Type B pancreatic cell (in vitro differentiated cells): ENCODE results near the gene WDR27. TPM values are rescaled to one million over a fixed set of nuclear protein-coding genes. Genes with fewer than 3 reads are reported as not detected.

Experiments
- DNase-seq: peaks from one replicate; pipeline ENCODE4 v3.0.0; 2021; ENCODE audit warnings: mixed read lengths; ENCODE audit not compliant: unreplicated experiment; ENCODE audit errors: extremely low spot score
- H3K27ac Mint-ChIP-seq: 2 replicates; pipeline ENCODE4 v1.8.0; 2021; ENCODE audit warnings: mild to moderate bottlenecking, mixed read lengths
- H3K27me3 Mint-ChIP-seq: 2 replicates; pipeline ENCODE4 v1.8.0; 2021; ENCODE audit warnings: mixed read lengths
- H3K36me3 Mint-ChIP-seq: 2 replicates; pipeline ENCODE4 v1.8.0; 2021; ENCODE audit warnings: mixed read lengths
- H3K4me1 Mint-ChIP-seq: one replicate; pipeline ENCODE4 v1.8.0; 2021; ENCODE audit warnings: mixed read lengths; ENCODE audit not compliant: unreplicated experiment
- H3K4me3 Mint-ChIP-seq: 2 replicates; pipeline ENCODE4 v1.8.0; 2021; ENCODE audit warnings: mild to moderate bottlenecking, mixed read lengths
- H3K9me3 Mint-ChIP-seq: 2 replicates; pipeline ENCODE4 v1.8.0; 2021; ENCODE audit warnings: mixed read lengths
- total RNA-seq: library from RNA; stranded (reverse); gene quantifications from 2 replicates; pipeline ENCODE4 v1.2.1, GENCODE V29; 2021; ENCODE audit warnings: low replicate concordance
- TF ChIP-seq, protein P1 (sequence below): fragments of 200-600 bp; sonication (generic); conservative IDR thresholded peaks from 2 replicates; pipeline ENCODE4 v1.5.0; 2021; ENCODE audit warnings: antibody characterized with exemption, mild to moderate bottlenecking

WDR27 gene
- total RNA-seq, 1 donor from 2014 or later: 112 TPM

DNA sequence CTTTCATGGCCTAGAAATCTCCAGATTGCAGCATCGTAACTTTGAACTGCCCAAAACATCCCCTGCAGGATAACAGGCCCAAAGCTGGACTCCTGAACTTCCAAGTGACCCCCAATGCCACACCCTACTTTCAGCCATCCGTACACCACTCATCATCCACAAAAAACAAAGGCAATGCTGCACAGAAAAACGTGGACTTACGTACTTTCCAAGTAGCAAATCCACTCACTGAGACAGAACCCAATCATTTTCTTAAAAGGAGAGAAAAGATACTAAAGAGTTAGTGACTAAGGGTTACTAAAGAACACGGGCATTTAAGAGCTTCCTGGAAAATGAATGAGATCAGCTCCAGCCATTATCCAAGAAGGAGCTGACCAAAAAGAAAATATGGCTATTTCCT, 211.0 kb downstream of the WDR27 start:
- H3K4me1 Mint-ChIP-seq: peaks cover 6% of the 10 kb centered on the region
- peaks cover 3% of the 10 kb centered on the region for H3K9me3 Mint-ChIP-seq
- TF ChIP-seq, protein P1, sequence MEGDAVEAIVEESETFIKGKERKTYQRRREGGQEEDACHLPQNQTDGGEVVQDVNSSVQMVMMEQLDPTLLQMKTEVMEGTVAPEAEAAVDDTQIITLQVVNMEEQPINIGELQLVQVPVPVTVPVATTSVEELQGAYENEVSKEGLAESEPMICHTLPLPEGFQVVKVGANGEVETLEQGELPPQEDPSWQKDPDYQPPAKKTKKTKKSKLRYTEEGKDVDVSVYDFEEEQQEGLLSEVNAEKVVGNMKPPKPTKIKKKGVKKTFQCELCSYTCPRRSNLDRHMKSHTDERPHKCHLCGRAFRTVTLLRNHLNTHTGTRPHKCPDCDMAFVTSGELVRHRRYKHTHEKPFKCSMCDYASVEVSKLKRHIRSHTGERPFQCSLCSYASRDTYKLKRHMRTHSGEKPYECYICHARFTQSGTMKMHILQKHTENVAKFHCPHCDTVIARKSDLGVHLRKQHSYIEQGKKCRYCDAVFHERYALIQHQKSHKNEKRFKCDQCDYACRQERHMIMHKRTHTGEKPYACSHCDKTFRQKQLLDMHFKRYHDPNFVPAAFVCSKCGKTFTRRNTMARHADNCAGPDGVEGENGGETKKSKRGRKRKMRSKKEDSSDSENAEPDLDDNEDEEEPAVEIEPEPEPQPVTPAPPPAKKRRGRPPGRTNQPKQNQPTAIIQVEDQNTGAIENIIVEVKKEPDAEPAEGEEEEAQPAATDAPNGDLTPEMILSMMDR: no peak
- H3K36me3 Mint-ChIP-seq: no peaks in the 10 kb centered on the region
- H3K4me3 Mint-ChIP-seq: no peak overlapping the region
- no peaks in the 10 kb centered on the region for H3K27me3 Mint-ChIP-seq
- H3K27ac Mint-ChIP-seq: no peak overlapping the region
- DNase-seq: no peak

DNA sequence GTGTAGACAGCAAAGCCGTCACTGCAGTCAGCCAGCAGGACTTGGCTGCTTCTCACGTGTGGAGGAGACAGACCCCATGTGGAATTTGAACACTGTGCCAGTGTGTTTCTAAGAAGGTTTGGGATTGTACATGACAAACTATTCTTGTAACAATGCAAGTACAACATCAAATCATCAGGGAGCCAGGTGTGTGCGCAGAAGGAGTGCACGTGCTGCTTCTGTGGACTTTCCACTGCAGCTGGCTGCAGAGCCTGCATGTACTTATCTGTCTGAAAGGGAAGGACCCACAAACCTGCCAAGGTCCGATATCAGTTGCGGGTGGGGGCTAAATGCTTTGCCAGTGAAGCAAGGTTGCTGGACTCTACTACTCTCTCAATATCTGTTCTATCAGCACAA, 211.6 kb downstream of the WDR27 start:
- DNase-seq: no peak
- Mint-ChIP-seq H3K4me3 (no peak overlapping the region), H3K4me1 (peaks cover 6% of the 10 kb centered on the region), H3K27me3 (no peaks in the 10 kb centered on the region), H3K36me3 (no peaks in the 10 kb centered on the region), H3K27ac (no peak overlapping the region), H3K9me3 (no peaks in the 10 kb centered on the region)
- TF ChIP-seq, protein P1: no peak

DNA sequence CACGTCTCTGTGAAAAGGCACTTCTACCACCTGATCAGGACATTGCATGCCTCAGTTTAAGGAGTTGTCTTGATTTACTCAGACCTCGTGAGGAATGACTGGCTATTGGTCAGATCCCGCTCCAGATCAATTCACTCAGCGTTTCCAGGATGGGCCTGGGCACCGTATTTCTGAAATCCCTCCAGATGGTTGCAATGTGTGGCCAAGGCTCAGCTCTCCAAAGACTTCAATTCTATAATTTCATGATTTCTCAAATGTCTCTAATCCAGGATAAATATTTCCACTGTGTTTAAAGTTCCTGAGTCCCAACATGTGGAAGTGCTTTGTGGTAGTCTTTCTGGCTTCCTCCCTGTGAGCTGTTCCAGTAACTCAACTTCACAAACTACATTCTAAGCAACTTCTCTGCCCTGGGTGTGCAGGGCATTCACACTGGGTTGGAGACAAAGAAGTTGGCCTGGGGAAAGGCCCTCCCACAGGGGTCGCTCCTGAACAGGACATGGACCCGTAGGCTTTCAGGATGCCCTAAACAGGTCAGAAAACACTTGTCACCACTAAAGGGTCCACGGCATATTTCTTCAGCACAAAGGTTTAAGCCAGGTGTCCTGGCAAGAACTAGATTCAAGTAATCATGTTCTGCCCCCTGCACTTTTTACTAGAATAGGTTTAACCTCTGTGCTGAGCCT, 212.1 kb downstream of the WDR27 start:
- no peak for DNase-seq
- Mint-ChIP-seq H3K4me3 (no peak overlapping the region), H3K36me3 (no peaks in the 10 kb centered on the region), H3K27ac (no peak overlapping the region), H3K9me3 (no peaks in the 10 kb centered on the region), H3K27me3 (no peaks in the 10 kb centered on the region), H3K4me1 (peaks cover 6% of the 10 kb centered on the region)
- TF ChIP-seq, protein P1: no peak

DNA sequence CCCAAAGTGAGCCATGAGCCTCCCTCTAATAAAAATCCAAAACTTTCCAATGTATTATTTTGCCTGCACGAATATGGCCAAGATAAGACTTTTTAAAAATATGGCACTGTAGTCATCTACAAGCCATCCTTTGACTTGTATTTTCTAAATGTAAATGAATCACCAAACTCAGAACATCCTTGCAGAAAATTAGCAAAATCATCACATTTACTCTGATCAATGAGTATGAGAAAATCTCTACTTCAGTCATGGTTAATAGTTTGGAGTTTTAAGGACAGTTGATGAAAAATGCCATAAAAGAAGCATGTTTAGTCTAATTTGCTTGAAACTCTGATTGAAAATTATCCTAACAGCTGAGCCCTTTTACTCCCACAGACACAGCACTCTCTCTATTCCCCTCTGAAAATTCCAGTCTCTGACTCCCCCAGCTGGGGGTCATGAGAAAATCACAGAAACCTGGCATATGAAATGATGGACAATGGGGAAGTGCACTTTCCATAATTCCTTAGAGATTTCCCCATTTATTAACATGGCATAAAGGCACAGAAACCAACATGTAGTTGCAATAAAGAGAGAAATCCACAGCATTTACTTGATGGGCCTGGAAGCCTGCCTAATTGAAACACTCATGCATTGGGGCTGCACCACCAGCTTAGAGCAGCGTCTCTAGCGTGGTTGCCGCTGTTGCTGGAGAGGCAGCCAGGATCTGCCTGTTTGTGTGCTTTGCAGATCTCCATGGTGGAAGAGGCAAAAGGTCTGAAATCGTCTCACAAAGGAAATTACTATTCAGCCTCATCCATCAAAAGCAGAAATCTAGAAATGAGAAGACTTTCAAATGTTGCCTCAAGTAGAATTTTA, 214.0 kb downstream of the WDR27 start:
- Mint-ChIP-seq H3K27ac (no peak overlapping the region), H3K4me1 (peaks cover 6% of the 10 kb centered on the region), H3K36me3 (no peaks in the 10 kb centered on the region), H3K9me3 (peaks cover 3% of the 10 kb centered on the region), H3K4me3 (no peak overlapping the region), H3K27me3 (no peaks in the 10 kb centered on the region)
- TF ChIP-seq, protein P1: peak; percentile 45
- no peak for DNase-seq

DNA sequence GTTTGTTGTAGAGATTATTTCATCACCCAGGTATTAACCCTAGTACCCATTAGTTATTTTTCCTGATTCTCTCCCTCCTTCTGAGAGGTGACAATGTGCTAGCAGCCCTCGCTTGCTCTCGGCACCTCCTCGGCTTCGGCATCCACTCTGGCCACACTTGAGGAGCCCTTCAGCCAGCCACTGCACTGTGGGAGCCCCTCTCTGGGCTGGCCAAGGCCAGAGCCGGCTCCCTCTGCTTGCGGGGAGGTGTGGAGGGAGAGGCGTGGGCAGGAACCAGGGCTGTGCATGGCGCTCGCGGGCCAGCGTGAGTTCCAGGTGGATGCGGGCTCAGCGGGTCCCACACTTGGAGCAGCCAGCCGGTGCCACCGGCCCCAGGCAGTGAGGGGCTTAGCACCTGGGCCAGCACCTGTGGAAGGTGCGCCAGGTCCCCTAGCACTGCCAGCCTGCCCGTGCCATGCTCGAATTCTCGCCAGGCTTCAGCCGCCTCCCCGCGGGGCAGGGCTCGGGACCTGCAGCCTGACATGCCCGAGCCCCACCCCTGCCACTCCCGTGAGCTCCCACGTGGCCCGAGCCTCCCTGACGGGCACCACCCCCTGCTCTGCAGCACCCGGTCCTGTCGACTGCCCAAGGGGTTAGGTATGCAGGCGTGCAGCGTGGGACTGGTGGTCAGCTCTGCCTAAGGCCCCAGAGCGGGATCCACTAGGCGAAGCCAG, 221.9 kb downstream of the WDR27 start:
- no peak overlapping the region for H3K27ac Mint-ChIP-seq
- H3K9me3 Mint-ChIP-seq: peaks cover 18% of the 10 kb centered on the region
- peaks cover 15% of the 10 kb centered on the region for H3K36me3 Mint-ChIP-seq
- no peak overlapping the region for H3K4me3 Mint-ChIP-seq
- H3K4me1 Mint-ChIP-seq: no peaks in the 10 kb centered on the region
- no peaks in the 10 kb centered on the region for H3K27me3 Mint-ChIP-seq
- TF ChIP-seq, protein P1: no peak
- DNase-seq: no peak
